Measurements from ENCODE around the gene NDUFS7.
A peak's percentile ranks its signal among the peaks of the same experiment; 100 is the strongest.

NDUFS7 gene

GRCh38 chr19:1401138-1401888 lies 17.6 kb downstream of the NDUFS7 start, which contains the start of gene GAMT:
TSS of gene GAMT (minus strand) at chr19:1401542. CDS start at chr19:1401476, 66 bp downstream.
- H3K4me3 ChIP-seq (ENCODE audit: low read depth, low read length) = peak within 1 kb of the TSS; percentile 67
- peak; percentile 37 for TF ChIP-seq CTCF (IDR thresholded peaks at IDR 0.05; ENCODE audit: insufficient read depth, low read length, missing control alignments)
- ChIA-PET POLR2A (no interaction called here), CTCF (interaction anchor here (0.9 to 1.5 kb wide), 5 partner anchors 12 to 121 kb away, joined by 3 to 6 read pairs (median 3); no protein-coding TSS in a partner anchor)
- no peak for DNase-seq (ENCODE audit: low read depth, low spot score)

- TF ChIP-seq CTCF (IDR thresholded peaks at IDR 0.05; ENCODE audit: insufficient read depth, low read length, missing control alignments) = no peak
- no peak for DNase-seq (ENCODE audit: low read depth, low spot score)
- POLR2A ChIA-PET = no interaction called here
- H3K4me3 ChIP-seq (ENCODE audit: low read depth, low read length) = peak overlapping the region; percentile 67
- CTCF ChIA-PET = interaction anchor here (1.1 to 1.5 kb wide), 4 partner anchors 10 to 81 kb away, joined by 3 to 6 read pairs (median 5); no protein-coding TSS in a partner anchor
These were observed 18.1 kb downstream of the NDUFS7 start for GRCh38 chr19:1401889-1402217.

GRCh38 chr19:1402411-1403070 lies 18.8 kb downstream of the NDUFS7 start:
- ChIA-PET POLR2A (interaction anchor here (0.9 to 1.1 kb wide), 2 partner anchors 12 to 127 kb away, joined by 4 to 5 read pairs; partner anchors contain the start of gene FAM174C), CTCF (interaction anchor here (0.6 to 1.9 kb wide), 8 partner anchors 8 to 85 kb away, joined by 3 to 6 read pairs (median 4); no protein-coding TSS in a partner anchor)
- H3K4me3 ChIP-seq (ENCODE audit: low read depth, low read length) = no peak overlapping the region
- no peak for DNase-seq (ENCODE audit: low read depth, low spot score)
- no peak for TF ChIP-seq CTCF (IDR thresholded peaks at IDR 0.05; ENCODE audit: insufficient read depth, low read length, missing control alignments)

- DNase-seq (ENCODE audit: low read depth, low spot score) = peak; percentile 79
- TF ChIP-seq CTCF (IDR thresholded peaks at IDR 0.05; ENCODE audit: insufficient read depth, low read length, missing control alignments) = peak; percentile 27
- ChIA-PET CTCF (interaction anchor here (1.2 kb wide), 1 partner anchor 10 kb away, joined by 3 read pairs; no protein-coding TSS in a partner anchor), POLR2A (interaction anchor here (1.0 kb wide), 1 partner anchor 132 kb away, joined by 3 read pairs; the partner anchor contains the start of gene FAM174C)
- H3K4me3 ChIP-seq (ENCODE audit: low read depth, low read length) = peak overlapping the region; percentile 68
These were observed 23.2 kb downstream of the NDUFS7 start for GRCh38 chr19:1406774-1407527.

GRCh38 chr19:1407528-1408299 lies 24.0 kb downstream of the NDUFS7 start, which contains the start of gene DAZAP1:
TSS of gene DAZAP1 (plus strand) at chr19:1407586. CDS start at chr19:1407774, 188 bp downstream.
- CTCF ChIA-PET = no interaction called here
- H3K4me3 ChIP-seq (ENCODE audit: low read depth, low read length) = peak within 1 kb of the TSS; percentile 72
- DNase-seq (ENCODE audit: low read depth, low spot score) = no peak
- POLR2A ChIA-PET = interaction anchor here (0.7 to 1.0 kb wide), 2 partner anchors 11 to 132 kb away, joined by 3 read pairs; partner anchors contain the start of gene FAM174C
- TF ChIP-seq CTCF (IDR thresholded peaks at IDR 0.05; ENCODE audit: insufficient read depth, low read length, missing control alignments) = no peak

Data from AG04449 (cell line).